IMR-90 (cell line): ENCODE data around the gene DUSP22. TPM values are rescaled to one million over a fixed set of nuclear protein-coding genes. Genes with fewer than 3 reads are reported as not detected.

Experiments used
- ATAC-seq: fragments of 200-7000 bp; cut with Tn5 transposase; 2 replicates; pipeline ENCODE4 v1.9.1; 2020; ENCODE audit warnings: low read depth, mild to moderate bottlenecking, moderate library complexity
- BruUV-seq: library from RNA; stranded (reverse); fragments of 400-500 nt; replicated peaks from 2 replicates; lab custom pipeline; 2021; lab: Mats Ljungman, UMichigan
- CTCF ChIA-PET: fragments of 300-600 bp; formaldehyde crosslinking; extraction: SDS; loops from one replicate; lab custom pipeline; 2021; ENCODE audit warnings: antibody characterized with exemption; lab: Yijun Ruan, JAX
- POLR2A ChIA-PET: fragments of 300-600 bp; sonication (Branson Sonifier 250); formaldehyde crosslinking; loops from one replicate; lab custom pipeline; 2022; ENCODE audit warnings: antibody characterized with exemption; ENCODE audit not compliant: unreplicated experiment; lab: Charles Lee
- DNase-seq: peaks from one replicate; pipeline ENCODE4 v3.0.0; 2013
- H2AFZ ChIP-seq: replicated peaks from 2 replicates; pipeline ENCODE3; 2013; ENCODE audit warnings: low read length, mild to moderate bottlenecking; ENCODE audit not compliant: poor library complexity
- H2AK5ac ChIP-seq: 2 replicates; pipeline ENCODE4 v1.6.1; 2013; ENCODE audit warnings: low read depth, low read length, inconsistent platforms
- H2AK9ac ChIP-seq: replicated peaks from 2 replicates; pipeline ENCODE3; 2013; ENCODE audit warnings: mild to moderate bottlenecking, low read depth, low read length, moderate library complexity; ENCODE audit not compliant: poor library complexity
- H2BK120ac ChIP-seq: 2 replicates; pipeline ENCODE4 v1.6.1; 2013; ENCODE audit warnings: low read depth, low read length, inconsistent platforms
- H2BK15ac ChIP-seq: 3 replicates; pipeline ENCODE4 v1.6.1; 2013; ENCODE audit warnings: low read depth, low read length, inconsistent platforms
- H2BK20ac ChIP-seq: 2 replicates; pipeline ENCODE4 v1.6.1; 2013; ENCODE audit warnings: low read depth, mild to moderate bottlenecking, inconsistent platforms, low read length, moderate library complexity
- H2BK5ac ChIP-seq: 2 replicates; pipeline ENCODE4 v1.6.1; 2013; ENCODE audit warnings: mild to moderate bottlenecking, low read depth, low read length, inconsistent platforms; ENCODE audit not compliant: poor library complexity, severe bottlenecking
- H3K14ac ChIP-seq: replicated peaks from 2 replicates; pipeline ENCODE4 v1.6.1; 2013; ENCODE audit warnings: low read depth, low read length, inconsistent platforms
- H3K18ac ChIP-seq: 2 replicates; pipeline ENCODE4 v1.6.1; 2013; ENCODE audit warnings: low read depth, low read length, control low read depth
- H3K23ac ChIP-seq: 2 replicates; pipeline ENCODE4 v1.6.1; 2013; ENCODE audit warnings: low read depth, low read length, inconsistent platforms
- H3K27ac ChIP-seq: 2 replicates; pipeline ENCODE4 v1.5.1; 2013; ENCODE audit warnings: mild to moderate bottlenecking, control low read depth, low read length; ENCODE audit not compliant: insufficient read depth
- H3K27me3 ChIP-seq: 2 replicates; pipeline ENCODE4 v1.6.1; 2013; ENCODE audit warnings: low read length; ENCODE audit not compliant: control insufficient read depth, insufficient read depth
- H3K36me3 ChIP-seq: 2 replicates; pipeline ENCODE4 v1.6.1; 2013; ENCODE audit warnings: low read length, mixed read lengths; ENCODE audit not compliant: control insufficient read depth, insufficient read depth
- H3K4ac ChIP-seq: 2 replicates; pipeline ENCODE4 v1.6.1; 2013; ENCODE audit warnings: low read depth, low read length, inconsistent platforms
- H3K4me1 ChIP-seq: 2 replicates; pipeline ENCODE4 v1.6.1; 2013; ENCODE audit warnings: low read length, mixed read lengths; ENCODE audit not compliant: control insufficient read depth, insufficient read depth
- H3K4me2 ChIP-seq: 2 replicates; pipeline ENCODE4 v1.6.1; 2013; ENCODE audit warnings: low read depth, mild to moderate bottlenecking, control low read depth, low read length, moderate library complexity
- H3K4me3 ChIP-seq: 2 replicates; pipeline ENCODE4 v1.5.1; 2013; ENCODE audit warnings: low read depth, mild to moderate bottlenecking, control low read depth, low read length, moderate library complexity; ENCODE audit not compliant: insufficient read depth
- H3K56ac ChIP-seq: 2 replicates; pipeline ENCODE4 v1.6.1; 2013; ENCODE audit warnings: low read length, inconsistent platforms; ENCODE audit not compliant: insufficient read depth; ENCODE audit errors: extremely low read depth
- H3K79me1 ChIP-seq, 2 experiments: 2 replicates each; pipeline ENCODE4 v1.6.1; 2013; ENCODE audit warnings: low read length in 2 of 2, inconsistent platforms in 1 of 2, low read depth in 1 of 2
- H3K9ac ChIP-seq: 2 replicates; pipeline ENCODE4 v1.6.1; 2013; ENCODE audit warnings: low read depth, low read length, control low read depth
- H3K9me1 ChIP-seq: 2 replicates; pipeline ENCODE4 v1.6.1; 2013; ENCODE audit warnings: low read length, inconsistent platforms; ENCODE audit not compliant: insufficient read depth
- H3K9me3 ChIP-seq: 2 replicates; pipeline ENCODE4 v1.6.1; 2013; ENCODE audit warnings: low read length; ENCODE audit not compliant: control insufficient read depth, insufficient read depth
- H4K20me1 ChIP-seq: 2 replicates; pipeline ENCODE4 v1.6.1; 2013; ENCODE audit warnings: low read length, inconsistent platforms; ENCODE audit not compliant: insufficient read depth
- H4K5ac ChIP-seq: 2 replicates; pipeline ENCODE4 v1.6.1; 2013; ENCODE audit warnings: mild to moderate bottlenecking, low read depth, low read length, control low read depth
- H4K8ac ChIP-seq, 2 experiments: 2 replicates each; pipeline ENCODE4 v1.6.1; 2013; ENCODE audit warnings: low read depth in 2 of 2, low read length in 2 of 2, control low read depth in 1 of 2, inconsistent platforms in 1 of 2
- H4K91ac ChIP-seq: 2 replicates; pipeline ENCODE4 v1.6.1; 2013; ENCODE audit warnings: low read depth, low read length, inconsistent platforms; ENCODE audit not compliant: insufficient read depth
- BHLHE40 ChIP-seq: fragments of 150-350 bp; IDR thresholded peaks from 2 replicates; pipeline ENCODE4 v1.6.1; 2016; ENCODE audit warnings: mild to moderate bottlenecking, low read depth, low read length
- CEBPB ChIP-seq: IDR thresholded peaks from 2 replicates; pipeline ENCODE4 v1.6.1; 2012; ENCODE audit warnings: low read depth, low read length, improper control_type of control experiment
- CHD1 ChIP-seq: IDR thresholded peaks from 2 replicates; pipeline ENCODE4 v1.6.1; 2012; ENCODE audit warnings: low read depth, low read length, improper control_type of control experiment
- CTCF ChIP-seq: conservative IDR thresholded peaks from 2 replicates; pipeline ENCODE4 v1.5.1; 2012; ENCODE audit warnings: mild to moderate bottlenecking, low read depth, low read length, improper control_type of control experiment
- ELK1 ChIP-seq: fragments of 150-350 bp; IDR thresholded peaks from 2 replicates; pipeline ENCODE4 v1.6.1; 2016; ENCODE audit warnings: low read depth, mild to moderate bottlenecking, low read length, moderate library complexity, borderline replicate concordance
- FOS ChIP-seq: fragments of 150-350 bp; IDR thresholded peaks from 2 replicates; pipeline ENCODE4 v1.6.1; 2016; ENCODE audit warnings: low read depth, low read length
- MAFK ChIP-seq: IDR thresholded peaks from 2 replicates; pipeline ENCODE4 v1.6.1; 2012; ENCODE audit warnings: low read depth, low read length, improper control_type of control experiment
- MAZ ChIP-seq: IDR thresholded peaks from 2 replicates; pipeline ENCODE4 v1.6.1; 2012; ENCODE audit warnings: low read depth, mild to moderate bottlenecking, low read length, improper control_type of control experiment, moderate library complexity, borderline replicate concordance
- MXI1 ChIP-seq: IDR thresholded peaks from 2 replicates; pipeline ENCODE4 v1.6.1; 2012; ENCODE audit warnings: low read depth, mild to moderate bottlenecking, low read length, moderate library complexity, borderline replicate concordance
- NFE2L2 ChIP-seq: fragments of 150-350 bp; IDR thresholded peaks from 2 replicates; pipeline ENCODE4 v1.6.1; 2016; ENCODE audit warnings: low read depth, mild to moderate bottlenecking, low read length
- POLR2A ChIP-seq: IDR thresholded peaks from 2 replicates; pipeline ENCODE4 v1.6.1; 2012; ENCODE audit warnings: mild to moderate bottlenecking, low read depth, low read length
- RAD21 ChIP-seq: IDR thresholded peaks from 2 replicates; pipeline ENCODE4 v1.6.1; 2012; ENCODE audit warnings: low read length, improper control_type of control experiment
- RCOR1 ChIP-seq: IDR thresholded peaks from 2 replicates; pipeline ENCODE4 v1.6.1; 2012; ENCODE audit warnings: mild to moderate bottlenecking, low read length, improper control_type of control experiment; ENCODE audit not compliant: insufficient replicate concordance
- RFX5 ChIP-seq: IDR thresholded peaks from 2 replicates; pipeline ENCODE4 v1.8.0; 2012; ENCODE audit warnings: low read depth, mild to moderate bottlenecking, low read length, moderate library complexity
- SMC3 ChIP-seq: fragments of 150-350 bp; IDR thresholded peaks from 2 replicates; pipeline ENCODE4 v1.6.1; 2016; ENCODE audit warnings: low read depth, mild to moderate bottlenecking, antibody characterized with exemption, low read length, moderate library complexity
- USF2 ChIP-seq: fragments of 150-350 bp; IDR thresholded peaks from 2 replicates; pipeline ENCODE4 v1.6.1; 2017; ENCODE audit warnings: mild to moderate bottlenecking, antibody characterized with exemption, low read length, low read depth
- WGBS, 2 experiments: methylation state at CpG; one replicate each; pipeline versions ENCODE4 v1.1.5 to v1.1.7; 2013; ENCODE audit warnings: missing lambda C conversion rate in 2 of 2; ENCODE audit not compliant: insufficient read length in 1 of 2; ENCODE audit errors: extremely low coverage in 2 of 2; 5-methylcytosine and 5-hydroxymethylcytosine counted together
- dilution Hi-C: fragments of 300-500 bp; cut with HindIII; formaldehyde crosslinking; loops from one replicate; pipeline ENCODE4 v1.14.3; 2018; ENCODE audit warnings: low sequenced_read_pairs; ENCODE audit not compliant: unreplicated experiment
- in situ Hi-C: fragments of 300-500 bp; cut with MboI; formaldehyde crosslinking; loops from 3 replicates; pipeline ENCODE4 v1.14.3; 2019; ENCODE audit warnings: low sequenced_read_pairs, inconsistent platforms, mixed read lengths
- intact Hi-C: fragments of 100-400 bp; cut with micrococcal nuclease; formaldehyde crosslinking; loops from 2 replicates; pipeline ENCODE4 v1.10.0; 2022
- polyA plus RNA-seq, 3 experiments: library from polyadenylated mRNA; depleted of rRNA; stranded (reverse); fragments of >200 nt; gene quantifications; 2 replicates each; pipeline ENCODE4 v1.2.3, GENCODE V29; 2012; ENCODE audit warnings: low replicate concordance in 1 of 3
- total RNA-seq: library from RNA; depleted of rRNA; stranded (reverse); fragments of >200 nt; gene quantifications from 2 replicates; pipeline ENCODE4 v1.2.3, GENCODE V29; 2012

The DUSP22 gene
- total and polyA plus RNA-seq, 2 of the 4 experiments (the other 2 are of a cell fraction), result 7.1 to 8.2 TPM

- no peak overlapping the region for H2BK15ac ChIP-seq
- no peak overlapping the region for H2AK9ac ChIP-seq
- no peaks in the 10 kb centered on the region for H4K20me1 ChIP-seq
- no peak overlapping the region for H2BK20ac ChIP-seq
- in situ Hi-C loops, result no loop called here
- H2BK120ac ChIP-seq, result no peak overlapping the region
- no peak overlapping the region for H3K23ac ChIP-seq
- no peak overlapping the region for H4K8ac ChIP-seq
- POLR2A ChIA-PET, result no interaction called here
- H3K9me1 ChIP-seq, result no peaks in the 10 kb centered on the region
- H3K56ac ChIP-seq, result no peak overlapping the region
- no peak overlapping the region for H4K91ac ChIP-seq
- dilution Hi-C loops, result no loop called here
- TF ChIP-seq MXI1 (no peak), CHD1 (no peak), USF2 (no peak), NFE2L2 (no peak), ELK1 (no peak), SMC3 (no peak), POLR2A (no peak), RAD21 (no peak), BHLHE40 (no peak), MAZ (no peak), FOS (no peak), MAFK (no peak), RCOR1 (no peak), RFX5 (no peak), CTCF (no peak), CEBPB (no peak)
- intact Hi-C loops, result no loop called here
- H3K18ac ChIP-seq, result no peak overlapping the region
- no CpG with 5 or more reads among the region's 2 CpGs for WGBS, 2 experiments
- no peaks in the 10 kb centered on the region for H3K79me1 ChIP-seq
- H4K5ac ChIP-seq, result no peak overlapping the region
- no peaks in the 10 kb centered on the region for H3K27me3 ChIP-seq
- H3K14ac ChIP-seq, result no peak overlapping the region
- no peak overlapping the region for H2AK5ac ChIP-seq
- CTCF ChIA-PET, result no interaction called here
- H3K27ac ChIP-seq, result no peak overlapping the region
- H3K4ac ChIP-seq, result no peak overlapping the region
- no peak overlapping the region for H2BK5ac ChIP-seq
- BruUV-seq, result no TSS peak
- ATAC-seq (no peak), DNase-seq (no peak)
- H2AFZ ChIP-seq, result no peak overlapping the region
- H3K9ac ChIP-seq, result no peak overlapping the region
- no peaks in the 10 kb centered on the region for H3K9me3 ChIP-seq
- no peaks in the 10 kb centered on the region for H3K36me3 ChIP-seq
- no peak overlapping the region for H3K4me2 ChIP-seq
- H3K4me1 ChIP-seq, result no peaks in the 10 kb centered on the region
- no peak overlapping the region for H3K4me3 ChIP-seq
Measured at GRCh38 chr6:264626-265025, 27.7 kb upstream of the DUSP22 start.
